Adrenal gland (tissue), 5 donors: ENCODE data around the gene MIGA2.

Source experiments
- CTCF ChIP-seq, 6 experiments: fragments of 450-650 bp in 4 of 6; fragments of 200-600 bp in 2 of 6; sonication (generic) in 1 of 6; IDR thresholded peaks; 1 replicate in 5 of 6; 2 replicates in 1 of 6; pipeline versions ENCODE4 v1.5.1 to v1.8.0; 2016 to 2021; ENCODE audit warnings: antibody characterized with exemption in 6 of 6, mild to moderate bottlenecking in 2 of 6, moderate library complexity in 1 of 6
- POLR2A ChIP-seq, 2 donors: fragments of 450-650 bp; IDR thresholded peaks; one replicate each; pipeline ENCODE4 v1.6.1; 2017; ENCODE audit warnings: antibody characterized with exemption in 2 of 2, mild to moderate bottlenecking in 2 of 2, moderate library complexity in 1 of 2
- donor health status: DM: no; HTN: no; CAD: no.

- TF ChIP-seq CTCF (IDR thresholded peaks at IDR 0.05): no peak
- TF ChIP-seq POLR2A (IDR thresholded peaks at IDR 0.05): no peak
Observed at GRCh38 chr9:129008986-129009583, 27.3 kb upstream of the MIGA2 start.
